Right cardiac atrium (tissue), 5 donors: Measurements from ENCODE around the gene TRAFD1. TPM values are rescaled to one million over a fixed set of nuclear protein-coding genes. Genes with fewer than 3 reads are reported as not detected.
"Not testable (repeated sequence)": the region's sequence is repeated elsewhere in the genome, so short reads cannot be mapped to it uniquely, and the experiment has no call there.

Source experiments
- ATAC-seq, 2 donors: fragments of 200-7000 bp; cut with Tn5 transposase; one replicate each; pipeline versions ENCODE4 v1.8.0 to v1.9.1; 2020; ENCODE audit warnings: moderate library complexity in 2 of 2, mild to moderate bottlenecking in 1 of 2
- DNase-seq, 3 donors: peaks; one replicate each; pipeline ENCODE4 v3.0.0-alpha.2; 2020
- H3K27ac ChIP-seq: one replicate; pipeline ENCODE4 v1.5.1; 2013; ENCODE audit warnings: mild to moderate bottlenecking, low read length, control low read depth, moderate library complexity
- H3K27me3 ChIP-seq: one replicate; pipeline ENCODE4 v1.6.1; 2013; ENCODE audit not compliant: control insufficient read depth, insufficient read depth
- H3K4me1 ChIP-seq: one replicate; pipeline ENCODE4 v1.6.1; 2013; ENCODE audit warnings: low read length; ENCODE audit not compliant: control insufficient read depth, insufficient read depth
- H3K4me3 ChIP-seq: one replicate; pipeline ENCODE4 v1.5.1; 2013; ENCODE audit warnings: low read length, control low read depth
- H3K9me3 ChIP-seq: one replicate; pipeline ENCODE4 v1.6.1; 2013; ENCODE audit warnings: low read length; ENCODE audit not compliant: control insufficient read depth
- WGBS: extraction: QIAGEN DNeasy Blood & Tissue Kit; methylation state at CpG from one replicate; pipeline ENCODE4 v1.1.7; 2013; 5-methylcytosine and 5-hydroxymethylcytosine counted together
- intact Hi-C, 4 donors: fragments of 100-400 bp; cut with DNase I; formaldehyde crosslinking; loops; one replicate each; pipeline versions ENCODE4 v1.11.0 to v1.14.0; 2022 to 2023
- polyA plus RNA-seq: library from polyadenylated mRNA; stranded (reverse); fragments of 200-250 nt; gene quantifications from one replicate; pipeline ENCODE4 v1.2.3, GENCODE V29; 2013
- total RNA-seq, 4 donors: library from RNA; stranded (reverse); fragmentation: NEBNext Ultra II Directional; extraction: Animal tissue kit (Norgen Biotek cat#: 25700); gene quantifications; one replicate each; pipeline ENCODE4 v1.2.1, GENCODE V29; 2021
- donor health status: healthy with polysubstance abuse.
- donor health status: DM: no; HTN: yes; CAD: no.
- donor health status: DM: no; HTN: no; CAD: no.
- donor health status: DM: no; HTN: yes; CAD: no; lungs with severe emphysema.
- donor health status: DM: yes; HTN: yes; CAD: no.

The TRAFD1 gene
- total and polyA plus RNA-seq, 5 donors, result 13.4 to 24.5 (median 23.7) TPM

DNA sequence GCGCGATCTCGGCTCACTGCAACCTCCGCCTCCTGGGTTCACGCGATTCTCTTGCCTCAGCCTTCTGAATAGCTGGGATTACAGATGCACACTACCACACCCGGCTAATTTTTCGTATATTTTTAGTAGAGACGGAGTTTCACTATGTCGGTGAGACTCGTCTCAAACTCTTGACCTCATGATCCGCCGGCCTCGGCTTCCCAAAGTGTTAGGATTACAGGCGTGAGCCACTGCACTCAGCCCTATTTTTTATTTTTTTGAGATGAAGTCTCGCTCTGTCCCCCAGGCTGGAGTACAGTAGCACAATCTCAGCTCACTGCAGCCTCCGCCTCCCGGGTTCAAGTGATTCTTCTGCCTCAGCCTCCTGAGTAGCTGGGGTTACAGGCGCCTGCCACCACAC lies 22.6 kb upstream of the TRAFD1 start:
- 90% methylated on average over 19 of the region's 19 CpGs for WGBS
- H3K27me3 ChIP-seq, H3K4me3 ChIP-seq, H3K4me1 ChIP-seq, DNase-seq, H3K9me3 ChIP-seq, ATAC-seq, H3K27ac ChIP-seq, intact Hi-C loops: not testable (repeated sequence)

- Histone ChIP-seq H3K27ac (no peak overlapping the region), H3K9me3 (no peaks in the 10 kb centered on the region), H3K27me3 (no peaks in the 10 kb centered on the region), H3K4me3 (no peak overlapping the region), H3K4me1 (peaks cover 6% of the 10 kb centered on the region)
- 84% methylated on average over 8 of the region's 8 CpGs for WGBS
- intact Hi-C loops, result no loop called here
- no peak for ATAC-seq
- DNase-seq, result no peak
These were observed 21.4 kb upstream of the TRAFD1 start for GRCh38 chr12:112103758-112104503.

DNA sequence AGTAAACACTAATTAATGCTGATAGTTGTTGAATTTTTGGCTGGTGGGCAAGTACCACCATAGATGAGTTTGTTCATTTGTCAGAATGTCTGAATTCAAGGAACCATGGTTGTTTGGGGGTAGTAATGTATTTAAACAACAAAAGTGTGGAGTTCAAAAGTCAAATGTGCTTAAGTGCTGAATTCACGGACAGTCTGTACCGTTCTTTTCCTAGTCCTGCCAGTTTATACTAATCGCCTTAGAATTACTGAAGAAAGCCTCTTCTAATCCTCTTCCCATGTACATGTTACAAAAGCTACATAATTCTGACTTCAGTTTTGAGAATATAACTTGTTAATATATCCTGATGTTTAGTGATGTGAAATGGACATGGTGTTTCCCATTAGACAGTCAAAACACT lies 19.5 kb upstream of the TRAFD1 start:
- Histone ChIP-seq H3K9me3 (no peaks in the 10 kb centered on the region), H3K27ac (no peak overlapping the region), H3K4me3 (no peak overlapping the region), H3K4me1 (peaks cover 6% of the 10 kb centered on the region), H3K27me3 (no peaks in the 10 kb centered on the region)
- intact Hi-C loops, result no loop called here
- ATAC-seq, result no peak
- DNase-seq, result no peak
- WGBS, result 63% methylated on average over 3 of the region's 3 CpGs

- peaks cover 6% of the 10 kb centered on the region for H3K4me1 ChIP-seq
- no peaks in the 10 kb centered on the region for H3K9me3 ChIP-seq
- peak overlapping the region; percentile 95 for H3K27ac ChIP-seq
- intact Hi-C loops, result no loop called here
- H3K4me3 ChIP-seq, result peak overlapping the region; percentile 57
- peak; percentile 3 to 14 for ATAC-seq
- peak in 2 of 3 donors; percentile 43 to 72 for DNase-seq
- 20% methylated on average over 13 of the region's 13 CpGs for WGBS
- H3K27me3 ChIP-seq, result no peaks in the 10 kb centered on the region
These were observed 17.8 kb upstream of the TRAFD1 start for GRCh38 chr12:112107306-112108201.

DNA sequence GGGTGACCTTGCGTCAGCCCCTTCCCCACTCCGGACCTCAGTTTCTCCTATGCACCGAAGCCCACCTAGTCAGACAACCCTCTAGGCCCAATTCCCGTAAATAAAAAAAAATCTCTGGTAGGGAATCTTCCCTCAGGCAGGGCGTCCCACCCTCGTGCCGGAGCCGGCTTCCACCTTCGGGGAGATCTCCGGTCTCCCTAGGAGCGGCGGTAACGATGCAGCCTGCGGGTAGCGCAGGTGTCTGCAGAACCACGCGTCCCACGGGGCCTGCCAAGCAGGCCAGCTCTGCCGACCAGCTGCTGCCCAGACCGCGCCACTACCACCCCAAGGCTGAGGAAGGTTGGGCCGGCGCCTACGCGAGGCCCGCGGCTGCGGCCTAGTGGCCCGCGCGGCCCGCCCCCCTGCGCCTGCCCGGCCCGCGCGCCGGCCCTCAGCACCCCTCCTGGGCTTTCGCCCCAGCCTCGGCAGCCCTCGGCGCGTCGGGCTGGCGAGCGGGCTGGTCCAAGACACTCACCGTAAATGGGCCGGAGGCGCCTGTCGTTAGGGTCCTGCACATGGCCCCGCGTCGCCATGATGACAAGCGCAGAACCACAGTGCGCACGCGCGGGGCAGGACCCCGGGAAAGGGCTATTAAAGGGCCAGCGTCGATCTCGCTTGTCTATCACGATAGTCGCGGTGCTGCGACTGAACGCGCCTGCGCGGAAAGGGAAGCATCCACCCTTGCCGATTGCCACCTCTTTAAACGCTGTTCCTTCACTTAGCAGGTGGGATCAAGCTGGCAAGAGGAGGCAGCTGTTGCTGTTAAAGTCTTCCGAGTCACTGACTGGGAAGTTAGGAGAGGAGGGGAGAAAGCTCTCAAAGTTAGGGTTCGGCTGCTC lies 16.9 kb upstream of the TRAFD1 start, which contains the start of gene NAA25:
NAA25 (minus strand) TSS at position 582 of the 878 bp plus-strand sequence; CDS start at position 572, 10 bp downstream.
- under 1% methylated on average over 74 of the region's 74 CpGs for WGBS
- Histone ChIP-seq H3K4me1 (peaks cover 6% of the 10 kb centered on the region), H3K27ac (peak within 1 kb of the TSS; percentile 95), H3K9me3 (no peaks in the 10 kb centered on the region), H3K27me3 (no peaks in the 10 kb centered on the region), H3K4me3 (peak within 1 kb of the TSS; percentile 57)
- intact Hi-C loops, result no loop called here
- DNase-seq (peak; percentile 94 to 97 (median 97)), ATAC-seq (peak; percentile 94 to 95)

GRCh38 chr12:112110787-112111662 lies 14.3 kb upstream of the TRAFD1 start:
- H3K27ac ChIP-seq, intact Hi-C loops, H3K9me3 ChIP-seq, H3K27me3 ChIP-seq, ATAC-seq, H3K4me1 ChIP-seq, DNase-seq, H3K4me3 ChIP-seq: not testable (repeated sequence)
- WGBS, result 89% methylated on average over 20 of the region's 20 CpGs

DNA sequence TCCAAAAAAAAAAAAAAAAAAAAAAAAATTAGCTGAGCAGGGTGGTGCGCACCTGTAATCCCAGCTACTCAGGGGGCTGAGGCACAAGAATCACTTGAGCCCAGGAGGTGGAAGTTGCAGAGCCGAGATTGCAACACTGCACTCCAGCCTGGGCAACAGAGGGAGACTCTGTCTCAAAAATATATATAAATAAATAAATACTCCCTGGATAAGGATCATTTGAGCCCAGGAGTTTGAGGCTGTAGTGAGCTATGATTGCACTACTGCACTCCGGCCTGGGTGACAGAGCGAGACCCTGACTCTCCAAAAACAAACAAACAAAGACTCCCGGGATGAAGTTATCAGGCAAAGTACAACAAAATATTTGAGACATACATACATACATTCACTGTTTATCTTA lies 13.4 kb upstream of the TRAFD1 start:
- ATAC-seq (no peak), DNase-seq (no peak)
- Histone ChIP-seq H3K4me1 (peaks cover 6% of the 10 kb centered on the region), H3K27me3 (no peaks in the 10 kb centered on the region), H3K27ac (no peak overlapping the region), H3K9me3 (no peaks in the 10 kb centered on the region), H3K4me3 (no peak overlapping the region)
- intact Hi-C loops, result no loop called here
- 81% methylated on average over 5 of the region's 5 CpGs for WGBS

DNA sequence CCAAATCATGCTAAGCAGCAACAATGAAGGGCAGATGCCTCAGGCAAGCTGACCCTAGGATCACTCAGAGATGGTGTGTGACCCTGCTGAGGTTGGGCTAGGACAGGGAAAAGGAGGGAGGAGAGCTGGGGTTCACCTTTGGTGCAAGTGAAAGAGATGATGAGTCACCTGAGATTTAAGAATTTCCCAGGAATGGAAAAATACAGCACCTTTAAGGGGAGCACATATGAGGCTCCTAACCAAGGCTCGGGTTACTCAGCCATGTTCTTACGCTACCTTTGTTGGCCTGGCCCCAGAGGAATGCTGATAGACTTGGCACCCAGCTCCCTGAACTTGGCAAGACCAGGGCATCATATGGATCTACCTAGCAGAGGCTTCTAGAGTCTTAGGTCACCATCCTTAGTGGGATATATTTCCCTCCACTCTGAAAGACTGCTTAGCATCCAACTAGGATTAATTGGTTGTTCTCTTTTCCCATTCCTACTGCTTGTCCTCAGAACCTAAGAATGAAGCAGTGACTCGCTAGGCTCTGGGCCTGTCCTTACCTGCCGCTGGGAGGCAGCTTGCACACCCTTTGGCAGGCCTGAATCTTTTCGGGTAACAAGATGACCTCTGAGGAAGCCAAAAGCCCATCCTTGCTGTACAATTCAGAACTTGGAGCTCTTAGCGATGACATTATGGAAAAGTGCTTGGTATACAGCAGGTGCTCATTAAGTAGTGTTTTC lies 12.8 kb upstream of the TRAFD1 start:
- Histone ChIP-seq H3K27ac (no peak overlapping the region), H3K4me1 (peaks cover 4% of the 10 kb centered on the region), H3K4me3 (no peak overlapping the region), H3K27me3 (no peaks in the 10 kb centered on the region), H3K9me3 (no peaks in the 10 kb centered on the region)
- DNase-seq (no peak), ATAC-seq (no peak)
- intact Hi-C loops, result no loop called here
- 93% methylated on average over 6 of the region's 6 CpGs for WGBS

DNA sequence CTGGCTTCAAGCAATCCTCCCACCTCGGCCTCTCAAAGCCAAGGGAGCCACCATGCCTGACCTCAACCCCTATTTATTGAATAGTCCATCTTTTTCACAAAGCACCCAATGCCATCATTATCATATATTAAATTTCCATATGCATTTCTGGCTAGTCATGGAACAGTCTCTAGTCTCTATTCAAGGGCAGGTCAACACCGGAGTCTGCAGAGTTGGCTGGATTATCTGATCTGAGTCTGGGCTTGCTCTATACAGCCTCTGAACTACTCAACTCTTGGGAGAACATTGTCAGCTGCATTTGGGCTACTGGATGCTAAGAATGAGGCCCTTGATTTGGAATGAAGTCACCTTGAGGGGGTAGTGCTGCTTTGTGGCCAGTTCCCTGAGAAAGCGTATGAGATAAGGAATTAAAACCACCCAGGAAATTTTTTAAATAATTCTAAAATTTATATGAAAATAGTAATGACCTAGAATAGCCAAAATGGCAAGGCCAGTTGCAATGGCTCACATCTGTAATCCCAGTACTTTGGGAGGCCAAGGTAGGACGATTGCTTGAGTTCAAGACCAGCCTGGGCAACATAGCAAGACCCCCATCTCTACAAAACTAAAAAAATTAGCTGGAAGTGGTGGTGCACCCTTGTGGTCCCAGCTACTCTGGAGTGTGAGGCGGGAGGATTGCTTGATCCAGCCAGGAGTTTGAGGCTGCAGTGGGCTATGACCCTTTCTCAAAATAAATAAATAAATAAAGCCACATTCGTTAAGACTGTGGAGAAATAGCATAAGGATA lies 9.9 kb upstream of the TRAFD1 start:
- 91% methylated on average over 6 of the region's 6 CpGs for WGBS
- Histone ChIP-seq H3K9me3 (no peaks in the 10 kb centered on the region), H3K4me3 (no peak overlapping the region), H3K4me1 (peaks cover 4% of the 10 kb centered on the region), H3K27me3 (no peaks in the 10 kb centered on the region), H3K27ac (no peak overlapping the region)
- ATAC-seq, result no peak
- intact Hi-C loops, result no loop called here
- DNase-seq, result no peak
